MM.1S (cell line): Measurements from ENCODE around the gene PPP5C.

Source experiments
- DNase-seq: peaks from one replicate; pipeline ENCODE4 v3.0.0-alpha.2; 2015
- H2AFZ ChIP-seq: fragments of 300-600 bp; sonication (generic); 2 replicates; pipeline ENCODE4 v1.6.0; 2016; ENCODE audit warnings: antibody characterized with exemption, low read length
- H3F3A ChIP-seq: fragments of 300-600 bp; sonication (generic); 2 replicates; pipeline ENCODE4 v1.6.1; 2016; ENCODE audit warnings: mild to moderate bottlenecking, antibody characterized with exemption, low read length, moderate library complexity, mixed read lengths; ENCODE audit not compliant: insufficient read depth
- H3K27ac ChIP-seq: fragments of 300-600 bp; sonication (generic); 2 replicates; pipeline ENCODE4 v1.5.1; 2016; ENCODE audit warnings: mild to moderate bottlenecking, low read length
- H3K27me3 ChIP-seq: fragments of 300-600 bp; sonication (generic); replicated peaks from 2 replicates; pipeline ENCODE4 v1.6.0; 2016; ENCODE audit warnings: low read length; ENCODE audit not compliant: insufficient read depth
- H3K36me3 ChIP-seq: fragments of 300-600 bp; sonication (generic); replicated peaks from 2 replicates; pipeline ENCODE4 v1.6.1; 2016; ENCODE audit warnings: mild to moderate bottlenecking, low read length, mixed read lengths; ENCODE audit not compliant: insufficient read depth
- H3K4me1 ChIP-seq: fragments of 300-600 bp; sonication (generic); 2 replicates; pipeline ENCODE4 v1.6.1; 2016; ENCODE audit warnings: low read length, mixed read lengths
- H3K4me2 ChIP-seq: fragments of 300-600 bp; sonication (generic); 2 replicates; pipeline ENCODE4 v1.6.0; 2016; ENCODE audit warnings: low read depth, low read length
- H3K4me3 ChIP-seq: fragments of 300-600 bp; sonication (generic); 2 replicates; pipeline ENCODE4 v1.5.1; 2016; ENCODE audit warnings: low read length, mixed read lengths
- H3K79me2 ChIP-seq: fragments of 300-600 bp; sonication (generic); 2 replicates; pipeline ENCODE4 v1.6.1; 2016; ENCODE audit warnings: mixed run types, low read length, mixed read lengths
- H3K9ac ChIP-seq: fragments of 300-600 bp; sonication (generic); 2 replicates; pipeline ENCODE4 v1.6.1; 2016; ENCODE audit warnings: low read length, mixed read lengths
- H3K9me2 ChIP-seq: fragments of 300-600 bp; sonication (generic); replicated peaks from 2 replicates; pipeline ENCODE4 v1.6.1; 2016; ENCODE audit warnings: mild to moderate bottlenecking, low read length, mixed read lengths; ENCODE audit not compliant: insufficient read depth
- H3K9me3 ChIP-seq: fragments of 300-600 bp; sonication (generic); replicated peaks from 2 replicates; pipeline ENCODE4 v1.6.1; 2016; ENCODE audit warnings: mild to moderate bottlenecking, low read length, mixed read lengths; ENCODE audit not compliant: insufficient read depth
- H4K20me1 ChIP-seq: fragments of 300-600 bp; sonication (generic); 2 replicates; pipeline ENCODE4 v1.6.1; 2016; ENCODE audit warnings: mild to moderate bottlenecking, low read length, moderate library complexity, mixed read lengths; ENCODE audit not compliant: insufficient read depth
- CTCF ChIP-seq: fragments of 300-600 bp; sonication (generic); IDR thresholded peaks from 2 replicates; pipeline ENCODE4 v1.5.1; 2016; ENCODE audit warnings: antibody characterized with exemption, low read length, mixed read lengths
- EZH2 ChIP-seq: fragments of 300-600 bp; sonication (generic); optimal IDR thresholded peaks from 2 replicates; pipeline ENCODE3; 2017; ENCODE audit warnings: low read depth, mild to moderate bottlenecking, antibody characterized with exemption, low read length, mixed read lengths
- EZH2phosphoT487 ChIP-seq: fragments of 300-600 bp; sonication (generic); IDR thresholded peaks from 2 replicates; pipeline ENCODE4 v1.6.1; 2018; ENCODE audit warnings: antibody characterized with exemption, low read length

The PPP5C gene

GRCh38 chr19:46303691-46304397, 43.0 kb upstream of the PPP5C start:
- peaks cover 56% of the 10 kb centered on the region for H3K27me3 ChIP-seq
- H2AFZ ChIP-seq: no peak overlapping the region
- H3K9ac ChIP-seq: no peak overlapping the region
- no peak overlapping the region for H3K4me3 ChIP-seq
- no peaks in the 10 kb centered on the region for H3K79me2 ChIP-seq
- H3K4me1 ChIP-seq: no peaks in the 10 kb centered on the region
- no peaks in the 10 kb centered on the region for H3K9me2 ChIP-seq
- H4K20me1 ChIP-seq: no peaks in the 10 kb centered on the region
- no peak for DNase-seq
- H3K9me3 ChIP-seq: no peaks in the 10 kb centered on the region
- H3F3A ChIP-seq: no peaks in the 10 kb centered on the region
- no peak overlapping the region for H3K4me2 ChIP-seq
- H3K36me3 ChIP-seq: no peaks in the 10 kb centered on the region
- TF ChIP-seq CTCF (no peak), EZH2phosphoT487 (no peak), EZH2 (no peak)
- no peak overlapping the region for H3K27ac ChIP-seq

- Histone ChIP-seq H3K9ac (no peak overlapping the region), H3K4me3 (no peak overlapping the region), H2AFZ (no peak overlapping the region), H3K79me2 (no peaks in the 10 kb centered on the region), H3K9me2 (no peaks in the 10 kb centered on the region), H3K27me3 (peaks cover 51% of the 10 kb centered on the region), H3K4me1 (no peaks in the 10 kb centered on the region), H3K27ac (no peak overlapping the region), H3K36me3 (no peaks in the 10 kb centered on the region), H3K9me3 (no peaks in the 10 kb centered on the region), H3F3A (no peaks in the 10 kb centered on the region), H4K20me1 (no peaks in the 10 kb centered on the region), H3K4me2 (no peak overlapping the region)
- TF ChIP-seq EZH2 (no peak), CTCF (no peak), EZH2phosphoT487 (no peak)
- DNase-seq: no peak
These were observed 40.4 kb upstream of the PPP5C start for GRCh38 chr19:46306501-46306900.

- Histone ChIP-seq H3K9me3 (no peaks in the 10 kb centered on the region), H3K9me2 (no peaks in the 10 kb centered on the region), H2AFZ (no peak overlapping the region), H3K4me2 (no peak overlapping the region), H3K79me2 (no peaks in the 10 kb centered on the region), H3K4me1 (no peaks in the 10 kb centered on the region), H3K4me3 (no peak overlapping the region), H3F3A (no peaks in the 10 kb centered on the region), H3K9ac (no peak overlapping the region), H3K36me3 (no peaks in the 10 kb centered on the region), H3K27ac (no peak overlapping the region), H3K27me3 (peaks cover 42% of the 10 kb centered on the region), H4K20me1 (no peaks in the 10 kb centered on the region)
- no peak for TF ChIP-seq EZH2
- TF ChIP-seq CTCF: no peak
- no peak for TF ChIP-seq EZH2phosphoT487
- DNase-seq: no peak
These were observed 38.4 kb upstream of the PPP5C start for GRCh38 chr19:46308510-46308909.
